ENCODE data around the gene CD38.

- no peak for TF ChIP-seq SIN3A (IDR thresholded peaks at IDR 0.05; ENCODE audit: borderline replicate concordance, insufficient read depth, low read length)
- TF ChIP-seq POLR2AphosphoS5 (IDR thresholded peaks at IDR 0.05; ENCODE audit: low read depth, low read length): no peak
- no peak for TF ChIP-seq TAF1 (IDR thresholded peaks at IDR 0.05; ENCODE audit: borderline replicate concordance, insufficient read depth, low read length)
- TF ChIP-seq REST (IDR thresholded peaks at IDR 0.05; ENCODE audit: insufficient read depth in 1 of 2, low read depth in 2 of 2, low read length in 2 of 2): no peak
Measured at GRCh38 chr4:15774020-15774420, 4.1 kb upstream of the CD38 start.

All from PFSK-1 (cell line).